Endothelial cell of hepatic sinusoid (primary cell): ENCODE measurements around the gene IL1R1.
"Not testable (repeated sequence)": the region's sequence is repeated elsewhere in the genome, so short reads cannot be mapped to it uniquely, and the experiment has no call there.

Experiments
- in situ Hi-C: cut with HindIII; loops from 2 replicates; pipeline ENCODE4 v1.10.0; 2017; ENCODE audit warnings: low sequenced_read_pairs

IL1R1 gene

GRCh38 chr2:102141970-102142828 is at the start of gene IL1R1:
TSS of gene IL1R1 (plus strand) at chr2:102142746. CDS start at chr2:102157725, 14,979 bp downstream.
- in situ Hi-C loops = no loop called here

- in situ Hi-C loops = no loop called here
Measured at GRCh38 chr2:102093662-102094061, 48.9 kb upstream of the IL1R1 start.

GRCh38 chr2:102094917-102095316 is 47.6 kb upstream of the IL1R1 start:
- in situ Hi-C loops = no loop called here

GRCh38 chr2:102096103-102096502 is 46.4 kb upstream of the IL1R1 start:
- in situ Hi-C loops = no loop called here

GRCh38 chr2:102098756-102099155 is 43.8 kb upstream of the IL1R1 start:
- in situ Hi-C loops = no loop called here

- in situ Hi-C loops = no loop called here
Measured at GRCh38 chr2:102099536-102100298, 42.8 kb upstream of the IL1R1 start.

- in situ Hi-C loops = no loop called here
Measured at GRCh38 chr2:102100371-102101096, 42.0 kb upstream of the IL1R1 start.

- in situ Hi-C loops = no loop called here
Measured at GRCh38 chr2:102101097-102101848, 41.3 kb upstream of the IL1R1 start.

- in situ Hi-C loops = no loop called here
Measured at GRCh38 chr2:102101849-102102635, 40.5 kb upstream of the IL1R1 start.

- in situ Hi-C loops = not testable (repeated sequence)
Measured at GRCh38 chr2:102102636-102102948, 40.0 kb upstream of the IL1R1 start.

GRCh38 chr2:102103284-102103683 is 39.3 kb upstream of the IL1R1 start:
- in situ Hi-C loops = no loop called here

GRCh38 chr2:102103992-102104871 is 38.3 kb upstream of the IL1R1 start:
- in situ Hi-C loops = no loop called here

- in situ Hi-C loops = no loop called here
Measured at GRCh38 chr2:102106133-102106556, 36.4 kb upstream of the IL1R1 start.

GRCh38 chr2:102106813-102107740 is 35.5 kb upstream of the IL1R1 start:
- in situ Hi-C loops = not testable (repeated sequence)

- in situ Hi-C loops = no loop called here
Measured at GRCh38 chr2:102107741-102108070, 34.8 kb upstream of the IL1R1 start.

- in situ Hi-C loops = no loop called here
Measured at GRCh38 chr2:102109016-102109415, 33.5 kb upstream of the IL1R1 start.

GRCh38 chr2:102110171-102110570 is 32.4 kb upstream of the IL1R1 start:
- in situ Hi-C loops = no loop called here
